ENCODE data around the gene MCAT.

DNA sequence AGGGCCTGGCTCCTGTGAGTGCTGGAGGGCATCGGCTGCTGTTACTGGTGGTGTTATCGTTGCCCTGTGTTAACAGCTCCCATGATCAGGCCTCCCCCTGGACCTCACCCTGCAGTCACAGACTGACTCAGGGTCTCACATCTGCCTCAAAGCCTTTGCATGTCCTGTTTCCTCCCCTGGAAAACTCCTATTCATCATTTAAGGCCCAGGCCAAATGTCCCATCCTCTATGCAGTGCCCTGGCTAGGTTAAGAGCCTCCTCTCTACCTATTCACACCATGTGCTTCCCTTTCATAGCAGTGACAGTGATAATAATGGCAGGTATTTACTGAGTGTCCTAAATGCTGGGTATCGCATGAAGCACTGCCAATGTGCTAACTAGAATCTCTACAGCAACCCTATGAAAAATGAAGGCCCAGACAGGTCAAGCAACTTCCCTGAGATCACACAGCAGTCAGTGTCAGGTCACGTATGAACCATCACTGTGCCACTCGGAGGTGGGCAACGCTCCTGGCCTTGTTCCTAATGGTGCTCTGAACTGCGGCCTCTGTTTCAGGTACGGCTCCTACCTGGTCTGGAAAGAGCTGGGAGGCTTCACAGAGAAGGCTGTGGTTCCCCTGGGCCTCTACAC is 17.4 kb upstream of the MCAT start:
- TF ChIP-seq, protein P1, sequence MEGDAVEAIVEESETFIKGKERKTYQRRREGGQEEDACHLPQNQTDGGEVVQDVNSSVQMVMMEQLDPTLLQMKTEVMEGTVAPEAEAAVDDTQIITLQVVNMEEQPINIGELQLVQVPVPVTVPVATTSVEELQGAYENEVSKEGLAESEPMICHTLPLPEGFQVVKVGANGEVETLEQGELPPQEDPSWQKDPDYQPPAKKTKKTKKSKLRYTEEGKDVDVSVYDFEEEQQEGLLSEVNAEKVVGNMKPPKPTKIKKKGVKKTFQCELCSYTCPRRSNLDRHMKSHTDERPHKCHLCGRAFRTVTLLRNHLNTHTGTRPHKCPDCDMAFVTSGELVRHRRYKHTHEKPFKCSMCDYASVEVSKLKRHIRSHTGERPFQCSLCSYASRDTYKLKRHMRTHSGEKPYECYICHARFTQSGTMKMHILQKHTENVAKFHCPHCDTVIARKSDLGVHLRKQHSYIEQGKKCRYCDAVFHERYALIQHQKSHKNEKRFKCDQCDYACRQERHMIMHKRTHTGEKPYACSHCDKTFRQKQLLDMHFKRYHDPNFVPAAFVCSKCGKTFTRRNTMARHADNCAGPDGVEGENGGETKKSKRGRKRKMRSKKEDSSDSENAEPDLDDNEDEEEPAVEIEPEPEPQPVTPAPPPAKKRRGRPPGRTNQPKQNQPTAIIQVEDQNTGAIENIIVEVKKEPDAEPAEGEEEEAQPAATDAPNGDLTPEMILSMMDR (IDR thresholded peaks at IDR 0.05; ENCODE audit: low read length), result no peak
- TF ChIP-seq EZH2phosphoT487 (IDR thresholded peaks at IDR 0.05; ENCODE audit: low read length), result no peak
- no peak for TF ChIP-seq EZH2 (optimal IDR thresholded peaks at IDR 0.05; ENCODE audit: low read depth, low read length)

All from MM.1S (cell line).